Subcutaneous adipose tissue (tissue), 4 donors: ENCODE data around the gene LTC4S. TPM values are rescaled to one million over a fixed set of nuclear protein-coding genes. Genes with fewer than 3 reads are reported as not detected.

ENCODE experiments used
- CTCF ChIP-seq: fragments of 450-650 bp; IDR thresholded peaks from one replicate; pipeline ENCODE4 v1.5.1; 2016; ENCODE audit warnings: low read depth, mild to moderate bottlenecking, control low read depth, antibody characterized with exemption, moderate library complexity
- total RNA-seq, 4 donors: library from RNA; depleted of rRNA; stranded (reverse); fragments of >200 nt; gene quantifications; one replicate each; pipeline ENCODE4 v1.1.0, GENCODE V29; 2016

Gene LTC4S
- total RNA-seq, 4 donors from 2014 or later: 2.7 to 8.8 (median 7.0) TPM; not detected in 1

- no peak for TF ChIP-seq CTCF
Measured at GRCh38 chr5:179819296-179820126, 25.7 kb downstream of the LTC4S start.

GRCh38 chr5:179820127-179820482 lies 26.3 kb downstream of the LTC4S start:
- TF ChIP-seq CTCF: no peak

- no peak for TF ChIP-seq CTCF
Measured at GRCh38 chr5:179820483-179821297, 26.9 kb downstream of the LTC4S start, which contains the start of gene SQSTM1. Gene SQSTM1, plus strand, starts transcription at chr5:179820905. Its CDS starts 32 bp downstream, at chr5:179820937.

GRCh38 chr5:179821298-179822058 lies 27.7 kb downstream of the LTC4S start:
- TF ChIP-seq CTCF: no peak

- no peak for TF ChIP-seq CTCF
Measured at GRCh38 chr5:179822059-179822432, 28.3 kb downstream of the LTC4S start.

GRCh38 chr5:179822444-179822990 lies 28.7 kb downstream of the LTC4S start:
- no peak for TF ChIP-seq CTCF
